Stimulated activated naive CD8-positive, alpha-beta T cell treated with anti-CD3 and anti-CD28 coated beads, Interleukin-15, amount 100 ng/mL, for 72 hours (primary cell): Measurements from ENCODE around the gene LDLRAD4.

ENCODE experiments used
- ATAC-seq: fragments of 150-1000 bp; cut with Tn5 transposase; 2 replicates; pipeline ENCODE4 v1.10.0; 2021; ENCODE audit warnings: mild to moderate bottlenecking, moderate library complexity
- DNase-seq, 2 donors: peaks; one replicate each; pipeline ENCODE4 v3.0.0; 2021 to 2022
- H3K27ac Mint-ChIP-seq, 2 donors: one replicate each; pipeline ENCODE4 v1.8.0; 2022; ENCODE audit warnings: mild to moderate bottlenecking in 2 of 2, mixed read lengths in 2 of 2, moderate library complexity in 2 of 2
- H3K27me3 Mint-ChIP-seq: one replicate; pipeline ENCODE4 v1.8.0; 2022; ENCODE audit warnings: mixed read lengths
- H3K4me1 Mint-ChIP-seq: one replicate; pipeline ENCODE4 v1.8.0; 2022; ENCODE audit warnings: mild to moderate bottlenecking, mixed read lengths
- H3K4me3 Mint-ChIP-seq, 2 donors: one replicate each; pipeline ENCODE4 v1.8.0; 2022; ENCODE audit warnings: mild to moderate bottlenecking in 2 of 2, mixed read lengths in 2 of 2, moderate library complexity in 1 of 2
- H3K9me3 Mint-ChIP-seq, 2 donors: one replicate each; pipeline ENCODE4 v1.8.0; 2022; ENCODE audit warnings: mixed read lengths in 2 of 2

Gene LDLRAD4

DNA sequence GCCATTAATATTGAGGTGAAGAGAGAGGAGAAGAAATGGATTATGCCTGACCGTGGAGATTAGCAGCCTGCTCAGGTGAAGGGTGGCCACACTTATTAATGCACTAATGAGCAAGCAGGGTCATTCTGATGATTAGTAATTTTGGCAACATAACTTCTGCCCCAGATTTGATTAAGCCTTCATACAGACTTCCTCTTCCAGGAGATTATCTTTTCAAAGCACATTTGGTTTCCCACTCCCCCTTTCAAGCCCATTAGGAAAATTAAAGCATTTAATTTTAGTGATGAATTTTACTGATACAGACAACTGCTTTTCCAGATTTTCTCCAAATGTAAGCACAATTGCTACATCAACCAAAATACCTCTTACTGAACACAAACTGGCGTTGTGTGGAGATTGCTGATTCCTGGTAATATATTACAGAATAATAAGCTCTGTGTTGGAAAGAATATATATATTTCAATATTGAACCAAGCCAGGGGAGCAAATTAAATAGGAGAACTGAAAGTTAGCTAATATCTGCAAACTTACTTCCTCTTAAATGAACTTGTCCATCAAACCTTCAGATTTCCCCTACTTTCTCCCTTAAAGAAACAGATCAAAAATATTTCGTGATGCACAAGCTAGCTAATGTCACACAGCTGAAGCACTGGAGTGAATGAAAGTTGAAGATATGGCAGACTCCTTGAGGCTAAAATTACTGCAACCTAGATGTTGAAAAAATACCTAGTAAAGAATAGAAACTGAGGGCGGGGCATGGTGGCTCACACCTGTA, 367.0 kb downstream of the LDLRAD4 start:
- H3K9me3 Mint-ChIP-seq, result no peaks in the 10 kb centered on the region
- H3K27me3 Mint-ChIP-seq, result no peaks in the 10 kb centered on the region
- no peak overlapping the region for H3K27ac Mint-ChIP-seq
- no peak overlapping the region for H3K4me3 Mint-ChIP-seq
- peaks cover 75% of the 10 kb centered on the region for H3K4me1 Mint-ChIP-seq
- ATAC-seq (no peak), DNase-seq (no peak)

DNA sequence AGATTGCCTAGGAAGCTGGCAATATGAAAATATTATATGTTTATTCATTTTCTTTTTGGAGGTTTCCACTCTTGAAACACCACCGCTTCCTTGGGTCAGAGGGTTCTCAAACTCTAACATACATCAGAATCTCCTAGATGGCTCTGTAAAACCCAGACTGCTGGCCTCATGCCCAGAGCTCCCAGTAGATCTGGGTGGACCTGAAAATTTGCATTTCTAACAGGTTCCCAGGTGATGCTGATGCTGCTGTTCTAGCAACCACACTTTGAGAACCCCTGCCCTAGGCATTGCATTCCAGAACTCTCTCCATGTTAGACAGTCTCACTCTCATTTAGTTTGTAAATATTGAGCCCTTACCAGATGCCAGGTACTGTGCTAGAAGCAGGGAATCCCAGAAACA, 368.4 kb downstream of the LDLRAD4 start:
- H3K4me3 Mint-ChIP-seq, result peak overlapping the region; percentile 19 to 76
- H3K27me3 Mint-ChIP-seq, result no peaks in the 10 kb centered on the region
- H3K9me3 Mint-ChIP-seq, result no peaks in the 10 kb centered on the region
- peak overlapping the region in 1 of 2 donors; percentile 94 for H3K27ac Mint-ChIP-seq
- ATAC-seq (no peak), DNase-seq (no peak)
- H3K4me1 Mint-ChIP-seq, result peaks cover 89% of the 10 kb centered on the region

DNA sequence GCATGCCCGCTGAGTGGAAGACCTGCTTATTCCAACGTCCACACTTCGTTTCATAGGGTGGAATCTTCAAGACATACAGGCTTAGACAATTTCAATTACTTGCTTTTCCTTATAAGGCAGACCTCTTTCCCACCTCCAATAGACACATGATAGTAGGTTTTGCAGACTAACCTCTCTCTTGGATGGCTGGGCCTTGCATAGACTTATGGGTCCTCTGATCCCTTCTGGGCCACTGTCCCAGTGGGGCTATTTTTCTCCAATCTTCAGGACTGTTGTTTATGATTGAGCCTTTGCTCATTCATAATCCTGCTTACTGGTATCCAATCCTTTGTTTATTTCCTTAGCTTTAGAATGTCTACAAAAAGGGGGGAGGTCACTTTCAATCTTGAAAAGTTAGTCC, 368.9 kb downstream of the LDLRAD4 start:
- ATAC-seq (no peak), DNase-seq (no peak)
- peak overlapping the region; percentile 5 to 19 for H3K4me3 Mint-ChIP-seq
- H3K27ac Mint-ChIP-seq, result no peak overlapping the region
- H3K9me3 Mint-ChIP-seq, result no peaks in the 10 kb centered on the region
- H3K27me3 Mint-ChIP-seq, result no peaks in the 10 kb centered on the region
- peaks cover 94% of the 10 kb centered on the region for H3K4me1 Mint-ChIP-seq

DNA sequence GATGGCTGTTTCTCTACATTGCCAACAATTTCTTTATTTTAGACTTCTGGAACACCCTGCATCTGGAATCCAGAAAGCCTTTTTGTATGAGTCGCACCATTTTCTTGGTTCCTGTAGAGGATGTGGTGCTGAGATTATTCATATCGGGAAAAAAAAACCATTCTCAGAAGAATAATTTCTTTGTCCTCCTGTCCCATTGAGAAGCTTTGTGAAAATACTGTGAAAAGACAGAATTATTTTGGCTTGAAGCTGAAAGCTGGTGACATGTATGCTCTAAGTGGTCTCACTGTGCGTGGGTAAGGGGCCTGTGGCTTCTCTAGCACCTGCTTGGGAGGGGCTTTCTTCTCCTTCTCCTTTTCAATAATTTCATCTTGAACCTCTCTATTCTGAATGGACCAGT, 369.4 kb downstream of the LDLRAD4 start:
- H3K4me1 Mint-ChIP-seq, result peaks cover 94% of the 10 kb centered on the region
- no peaks in the 10 kb centered on the region for H3K9me3 Mint-ChIP-seq
- peak; percentile 37 for ATAC-seq
- no peaks in the 10 kb centered on the region for H3K27me3 Mint-ChIP-seq
- DNase-seq, result no peak
- peak overlapping the region; percentile 5 to 43 for H3K4me3 Mint-ChIP-seq
- no peak overlapping the region for H3K27ac Mint-ChIP-seq

DNA sequence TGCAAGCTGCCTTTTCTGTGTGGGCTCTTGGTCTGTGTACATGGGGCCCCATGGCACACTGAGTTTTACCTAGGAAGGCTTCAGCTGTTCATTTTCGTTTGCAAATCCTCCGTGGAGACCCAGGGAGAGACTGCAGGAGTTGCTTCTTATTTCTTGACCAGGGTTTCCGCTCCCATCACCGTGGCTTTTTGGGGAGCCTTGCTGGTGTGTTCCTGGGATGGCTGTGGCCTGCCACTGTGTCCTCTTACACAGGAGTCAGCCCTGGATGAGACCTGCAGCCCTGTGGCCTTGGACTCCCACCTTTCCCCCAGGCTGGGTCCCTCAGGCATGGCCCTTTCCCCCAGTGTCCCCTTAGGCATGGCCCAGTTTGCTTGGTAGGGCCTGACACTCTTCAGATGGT, 370.8 kb downstream of the LDLRAD4 start:
- H3K4me1 Mint-ChIP-seq, result peaks cover 92% of the 10 kb centered on the region
- no peak for DNase-seq
- no peaks in the 10 kb centered on the region for H3K27me3 Mint-ChIP-seq
- no peak for ATAC-seq
- no peaks in the 10 kb centered on the region for H3K9me3 Mint-ChIP-seq
- H3K4me3 Mint-ChIP-seq, result no peak overlapping the region
- no peak overlapping the region for H3K27ac Mint-ChIP-seq

DNA sequence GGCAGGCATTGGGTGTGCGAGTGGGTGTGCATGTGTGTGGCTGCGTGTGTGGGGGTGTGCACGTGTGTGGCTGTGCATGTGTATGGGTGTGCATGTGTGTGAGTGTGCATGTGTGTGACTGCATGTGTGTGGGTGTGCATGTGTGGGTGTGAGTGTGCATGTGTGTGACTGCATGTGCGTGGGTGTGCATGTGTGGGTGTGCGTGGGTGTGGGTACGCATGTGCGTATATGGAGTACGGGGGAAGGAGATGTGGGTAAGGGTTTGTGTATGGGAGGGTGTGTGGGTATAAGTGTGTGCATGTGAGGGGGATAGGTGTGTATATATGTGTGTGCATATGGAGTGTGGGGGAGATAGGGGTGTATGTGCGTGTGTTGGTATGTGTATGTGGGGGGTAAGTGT, 371.4 kb downstream of the LDLRAD4 start:
- peaks cover 0 to 3% of the 10 kb centered on the region in 2 donors for H3K9me3 Mint-ChIP-seq
- H3K4me1 Mint-ChIP-seq, result peaks cover 86% of the 10 kb centered on the region

DNA sequence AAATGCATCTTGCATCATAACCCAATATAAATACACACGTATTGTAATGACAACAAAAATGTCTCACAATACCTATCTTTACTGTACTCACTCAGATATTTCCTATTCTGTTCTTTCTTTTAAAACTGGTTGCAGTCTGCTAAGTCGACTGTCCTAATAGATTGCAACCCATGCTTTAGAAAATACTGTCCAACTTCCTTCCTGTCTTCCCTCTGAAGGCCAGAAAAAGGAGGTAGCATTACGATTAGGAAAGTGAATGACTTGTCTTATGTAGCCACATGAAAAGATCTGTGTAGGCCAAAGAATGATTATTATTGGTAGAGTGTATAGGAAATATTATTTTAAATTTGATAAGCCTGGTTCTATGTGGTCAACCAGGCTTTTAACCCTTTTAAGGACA, 373.7 kb downstream of the LDLRAD4 start:
- Mint-ChIP-seq H3K27ac (no peak overlapping the region), H3K4me1 (peaks cover 63% of the 10 kb centered on the region), H3K27me3 (no peaks in the 10 kb centered on the region)

More for the DNA sequence above, 371.4 kb downstream of the LDLRAD4 start:
- Mint-ChIP-seq H3K27ac (peak overlapping the region; percentile 35 to 44), H3K4me3 (no peak overlapping the region), H3K27me3 (no peaks in the 10 kb centered on the region)
- no peak for DNase-seq
- ATAC-seq, result no peak

DNA sequence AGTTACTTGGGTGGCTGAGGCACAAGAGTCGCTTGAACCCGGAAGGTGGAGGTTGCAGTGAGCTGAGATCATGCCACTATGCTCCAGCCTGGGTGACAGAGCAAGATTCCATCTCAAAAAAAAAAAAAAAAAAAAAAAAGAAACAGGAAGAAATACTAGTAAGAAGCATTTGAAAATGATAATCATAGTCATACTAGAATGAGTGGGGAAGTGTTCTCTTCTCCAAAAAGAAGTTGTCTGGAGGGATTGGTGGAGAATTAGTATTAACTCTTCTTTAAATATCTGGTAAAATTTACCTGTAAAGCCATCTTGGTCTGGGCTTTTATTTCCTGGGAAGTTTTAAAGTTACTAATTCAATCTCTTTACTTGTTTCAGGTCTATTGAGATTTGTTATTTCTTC, 376.0 kb downstream of the LDLRAD4 start:
- Mint-ChIP-seq H3K27me3 (no peaks in the 10 kb centered on the region), H3K9me3 (peaks cover 41 to 46% of the 10 kb centered on the region in 2 donors), H3K27ac (no peak overlapping the region), H3K4me3 (no peak overlapping the region), H3K4me1 (peaks cover 50% of the 10 kb centered on the region)
- ATAC-seq (no peak), DNase-seq (no peak)

More for the DNA sequence above, 373.7 kb downstream of the LDLRAD4 start:
- H3K9me3 Mint-ChIP-seq, result peaks cover 23 to 26% of the 10 kb centered on the region in 2 donors
- DNase-seq (no peak), ATAC-seq (no peak)
- H3K4me3 Mint-ChIP-seq, result no peak overlapping the region

DNA sequence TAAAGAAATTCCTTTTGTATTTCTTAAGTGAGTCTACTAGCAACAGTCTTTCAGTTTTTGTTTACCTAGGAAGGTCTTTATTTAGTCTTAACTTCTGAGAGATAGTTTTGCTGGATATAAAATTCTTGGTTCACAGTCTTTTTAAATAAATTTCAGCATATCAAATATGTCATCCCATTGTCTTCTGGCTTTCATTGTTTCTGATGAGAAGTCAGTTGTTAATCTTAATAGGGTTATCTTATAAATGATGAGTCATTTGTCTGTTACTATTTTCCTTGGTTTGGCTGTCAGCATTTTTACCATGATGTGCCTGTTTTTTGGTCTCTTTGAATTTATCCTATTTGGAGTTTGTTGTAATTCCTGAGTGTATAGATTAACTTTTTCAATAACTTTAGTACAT, 378.5 kb downstream of the LDLRAD4 start:
- ATAC-seq (no peak), DNase-seq (no peak)
- no peak overlapping the region for H3K4me3 Mint-ChIP-seq
- H3K27me3 Mint-ChIP-seq, result no peaks in the 10 kb centered on the region
- H3K27ac Mint-ChIP-seq, result no peak overlapping the region
- H3K4me1 Mint-ChIP-seq, result peaks cover 30% of the 10 kb centered on the region
- H3K9me3 Mint-ChIP-seq, result peaks cover 41 to 46% of the 10 kb centered on the region in 2 donors

DNA sequence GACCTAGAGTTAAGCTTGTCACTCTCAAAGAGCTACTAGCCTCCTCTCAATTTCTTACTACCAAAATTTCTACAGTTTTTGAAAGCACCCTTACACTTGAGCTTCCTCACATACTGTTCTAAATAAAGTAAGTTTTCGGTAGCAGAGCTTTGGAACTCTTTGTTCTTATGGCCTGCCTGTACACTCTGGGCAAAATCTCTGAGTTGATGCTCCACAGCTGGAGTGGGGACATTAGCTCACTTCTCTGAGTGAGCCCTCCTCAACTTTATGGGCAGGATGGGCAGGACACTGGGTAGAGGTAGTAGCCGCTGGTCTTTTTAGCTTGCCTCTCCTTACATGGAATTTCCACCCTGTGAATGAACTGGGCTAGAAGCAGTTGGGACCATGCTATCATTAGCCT, 380.0 kb downstream of the LDLRAD4 start:
- H3K9me3 Mint-ChIP-seq, result peaks cover 41 to 46% of the 10 kb centered on the region in 2 donors
- no peaks in the 10 kb centered on the region for H3K27me3 Mint-ChIP-seq
- H3K4me1 Mint-ChIP-seq, result peaks cover 22% of the 10 kb centered on the region
- no peak for ATAC-seq
- no peak overlapping the region for H3K4me3 Mint-ChIP-seq
- no peak overlapping the region for H3K27ac Mint-ChIP-seq
- DNase-seq, result no peak

DNA sequence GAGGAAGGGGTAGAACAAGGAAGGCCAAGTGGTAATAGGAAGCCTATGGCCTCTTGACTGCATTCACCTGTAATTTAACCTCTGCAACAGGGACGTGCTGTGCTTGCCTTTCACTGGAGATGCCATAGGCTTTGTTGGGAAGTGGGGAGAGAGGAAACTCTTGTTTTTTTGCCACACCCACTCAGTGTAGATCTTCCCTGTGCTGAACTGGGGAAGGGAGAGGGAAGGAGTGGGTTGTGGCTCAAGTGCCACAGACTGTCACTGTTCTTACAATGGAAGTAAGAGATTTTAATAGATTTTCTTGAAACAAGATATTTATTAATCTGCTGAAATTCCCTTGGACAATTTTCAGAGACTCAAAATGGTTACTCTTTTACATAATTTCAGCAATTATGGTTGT, 380.5 kb downstream of the LDLRAD4 start:
- peaks cover 17% of the 10 kb centered on the region for H3K4me1 Mint-ChIP-seq
- no peak overlapping the region for H3K4me3 Mint-ChIP-seq
- H3K9me3 Mint-ChIP-seq, result peaks cover 41 to 46% of the 10 kb centered on the region in 2 donors
- DNase-seq (no peak), ATAC-seq (no peak)
- H3K27ac Mint-ChIP-seq, result no peak overlapping the region
- H3K27me3 Mint-ChIP-seq, result no peaks in the 10 kb centered on the region

DNA sequence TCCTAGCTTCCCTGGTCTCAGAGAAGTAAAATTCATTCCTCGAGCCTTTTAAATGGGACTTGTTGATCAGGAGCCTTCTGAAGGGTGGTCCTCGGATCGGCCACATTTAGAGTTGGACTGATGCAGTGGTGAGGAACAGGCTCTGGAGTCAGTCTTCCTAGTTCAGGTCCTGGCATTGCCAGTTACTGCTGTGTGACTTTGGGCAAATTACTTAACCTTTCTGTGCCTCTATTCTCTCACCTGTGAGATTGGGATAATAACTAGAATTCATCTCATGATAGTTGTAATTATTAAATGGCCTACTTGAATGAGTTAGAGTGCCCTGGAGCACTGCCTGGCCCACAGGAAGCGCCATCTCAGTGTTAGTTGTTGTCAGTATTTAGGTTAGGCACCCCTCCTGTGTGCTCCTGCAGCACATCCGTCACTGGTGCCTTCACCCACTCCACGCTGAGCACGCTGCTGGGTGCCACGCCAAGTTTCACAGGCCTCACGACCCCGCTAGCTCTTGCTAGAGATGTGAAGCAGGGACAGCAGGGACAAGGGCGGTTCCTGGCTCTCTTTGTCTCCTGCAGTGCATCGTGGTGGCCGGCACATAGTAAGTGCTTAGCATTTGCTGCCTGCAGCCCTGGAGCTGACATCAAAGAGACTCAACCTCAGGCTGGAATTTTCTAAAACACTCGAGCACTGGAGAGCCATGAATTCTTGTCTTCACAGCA, 384.9 kb downstream of the LDLRAD4 start:
- DNase-seq (no peak), ATAC-seq (no peak)
- no peak overlapping the region for H3K4me3 Mint-ChIP-seq
- peaks cover 20% of the 10 kb centered on the region for H3K4me1 Mint-ChIP-seq
- no peak overlapping the region for H3K27ac Mint-ChIP-seq
- peaks cover 6 to 8% of the 10 kb centered on the region in 2 donors for H3K9me3 Mint-ChIP-seq
- H3K27me3 Mint-ChIP-seq, result no peaks in the 10 kb centered on the region

DNA sequence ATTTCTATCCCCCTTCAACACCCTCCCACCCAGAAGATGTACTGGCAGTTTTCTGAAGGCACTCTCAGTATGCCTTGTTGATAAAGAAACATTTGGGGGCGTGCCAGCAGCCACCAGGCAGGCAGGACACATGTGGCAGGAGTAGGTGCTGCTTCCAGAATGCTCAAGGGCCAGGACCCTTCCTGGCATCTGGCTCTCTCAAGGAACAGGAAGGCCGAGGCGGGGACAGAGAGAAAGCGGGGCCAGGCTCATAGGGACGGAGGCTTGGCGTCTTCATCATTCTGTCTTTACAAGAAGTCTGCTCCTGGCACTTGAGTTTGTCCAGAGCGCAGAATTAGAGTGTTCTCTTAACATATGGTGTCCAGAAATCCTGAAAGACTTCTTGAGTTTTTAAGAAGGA, 386.2 kb downstream of the LDLRAD4 start:
- no peak for ATAC-seq
- H3K27me3 Mint-ChIP-seq, result no peaks in the 10 kb centered on the region
- no peak for DNase-seq
- no peak overlapping the region for H3K4me3 Mint-ChIP-seq
- H3K27ac Mint-ChIP-seq, result no peak overlapping the region
- peaks cover 28% of the 10 kb centered on the region for H3K4me1 Mint-ChIP-seq
- no peaks in the 10 kb centered on the region for H3K9me3 Mint-ChIP-seq

DNA sequence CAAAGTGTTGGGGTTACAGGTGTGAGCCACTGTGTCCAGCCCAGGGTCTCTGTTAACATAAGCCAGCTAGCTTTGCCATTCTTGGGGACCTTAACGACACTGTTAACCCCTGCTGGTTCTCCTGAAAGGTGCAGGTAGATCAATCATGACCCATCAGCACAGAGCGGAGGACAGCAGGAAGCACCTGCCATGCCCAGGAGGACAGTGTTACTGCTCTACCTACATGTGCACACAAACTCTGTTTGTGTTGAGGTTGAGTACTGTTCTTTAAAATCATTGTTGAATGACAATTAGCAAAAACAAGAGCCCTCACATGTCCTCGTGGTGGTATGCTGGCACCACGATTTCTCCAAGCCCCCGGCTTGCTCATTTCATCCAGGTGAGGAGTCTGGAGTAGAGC, 386.9 kb downstream of the LDLRAD4 start:
- DNase-seq, result no peak

DNA sequence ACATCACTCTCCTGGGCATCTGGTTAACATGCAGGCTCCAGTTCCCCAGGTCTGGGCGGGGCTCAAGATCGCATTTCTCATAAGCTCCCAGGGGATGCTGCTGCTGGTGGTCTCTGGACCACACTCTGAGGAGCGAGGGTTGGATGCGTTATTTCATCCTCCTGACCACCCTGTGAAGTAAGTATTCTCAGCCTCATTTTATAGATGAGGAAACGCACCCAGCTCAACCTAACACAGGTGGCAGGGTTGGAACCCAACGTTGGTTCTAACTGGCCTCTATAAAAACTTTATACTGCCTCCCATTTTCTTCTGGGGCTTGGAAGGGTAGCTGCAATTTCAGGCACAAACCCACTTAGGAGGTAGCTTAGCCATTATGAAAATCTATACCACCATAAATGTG, 387.3 kb downstream of the LDLRAD4 start:
- no peaks in the 10 kb centered on the region for H3K27me3 Mint-ChIP-seq
- DNase-seq, result no peak

More for the DNA sequence above, 386.9 kb downstream of the LDLRAD4 start:
- Mint-ChIP-seq H3K27me3 (no peaks in the 10 kb centered on the region), H3K9me3 (no peaks in the 10 kb centered on the region), H3K4me3 (no peak overlapping the region), H3K27ac (no peak overlapping the region), H3K4me1 (peaks cover 32% of the 10 kb centered on the region)
- ATAC-seq, result no peak

DNA sequence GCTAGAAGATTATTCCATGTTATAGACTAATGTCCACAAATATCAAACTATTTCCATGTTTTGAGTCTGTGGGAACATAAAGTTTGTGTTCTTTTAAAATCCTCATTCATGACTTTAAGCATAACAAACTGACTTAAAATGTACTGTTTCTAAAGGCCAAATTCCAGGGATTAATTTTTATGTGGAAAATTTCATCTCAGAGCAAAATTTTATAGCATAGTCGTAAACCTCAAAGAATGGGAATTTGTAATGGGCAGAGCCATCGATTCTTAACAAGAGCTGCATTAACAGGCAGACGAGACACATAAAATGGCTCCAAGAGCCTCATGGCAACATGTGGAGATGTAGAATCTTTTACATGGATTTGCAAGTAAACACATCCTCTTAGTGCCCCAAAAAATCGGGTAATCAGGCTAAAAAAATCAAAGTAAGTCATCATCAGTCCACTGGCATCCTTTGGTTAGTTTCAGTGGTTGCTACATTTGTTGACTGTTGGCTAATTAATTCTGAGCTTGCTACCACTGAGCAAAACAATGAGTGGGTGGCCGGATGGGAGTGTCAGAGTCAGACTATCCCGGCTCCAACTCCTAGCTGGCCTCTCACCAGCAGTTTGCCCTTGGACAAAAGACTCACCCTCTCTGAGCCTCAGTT, 388.2 kb downstream of the LDLRAD4 start:
- DNase-seq (no peak), ATAC-seq (no peak)
- no peaks in the 10 kb centered on the region for H3K27me3 Mint-ChIP-seq

More for the DNA sequence above, 387.3 kb downstream of the LDLRAD4 start:
- Mint-ChIP-seq H3K9me3 (no peaks in the 10 kb centered on the region), H3K4me3 (no peak overlapping the region), H3K27ac (no peak overlapping the region), H3K4me1 (peaks cover 34% of the 10 kb centered on the region)
- ATAC-seq, result no peak

More for the DNA sequence above, 388.2 kb downstream of the LDLRAD4 start:
- Mint-ChIP-seq H3K9me3 (no peaks in the 10 kb centered on the region), H3K27ac (no peak overlapping the region), H3K4me3 (no peak overlapping the region), H3K4me1 (peaks cover 39% of the 10 kb centered on the region)
